HEK293 (cell line): ENCODE data around the gene ZDHHC3.
A peak's percentile ranks its signal among the peaks of the same experiment; 100 is the strongest.

ENCODE experiments used
- GFI1B ChIP-seq: fragments of 450-650 bp; formaldehyde crosslinking; IDR thresholded peaks from 2 replicates; pipeline ENCODE4 v1.5.1; 2016; ENCODE audit warnings: missing biosample characterization, missing genetic modification characterization
- GLIS1 ChIP-seq: fragments of 450-650 bp; formaldehyde crosslinking; IDR thresholded peaks from 2 replicates; pipeline ENCODE4 v1.5.1; 2016; ENCODE audit warnings: missing biosample characterization, missing genetic modification characterization
- IKZF3 ChIP-seq: fragments of 450-650 bp; IDR thresholded peaks from 2 replicates; pipeline ENCODE4 v1.5.0; 2018; ENCODE audit warnings: missing biosample characterization, mild to moderate bottlenecking, missing genetic modification characterization, moderate library complexity
- KLF17 ChIP-seq: fragments of 450-650 bp; formaldehyde crosslinking; IDR thresholded peaks from 2 replicates; pipeline ENCODE4 v1.5.1; 2016; ENCODE audit warnings: missing biosample characterization, missing genetic modification characterization
- KLF8 ChIP-seq: fragments of 450-650 bp; formaldehyde crosslinking; IDR thresholded peaks from 2 replicates; pipeline ENCODE4 v1.5.1; 2016; ENCODE audit warnings: missing biosample characterization, missing genetic modification characterization
- MEIS1 ChIP-seq: sonication (generic); formaldehyde crosslinking; IDR thresholded peaks from 2 replicates; pipeline ENCODE4 v1.8.1; 2022; ENCODE audit warnings: missing genetic modification reagents, mild to moderate bottlenecking, borderline replicate concordance
- OSR2 ChIP-seq: fragments of 450-650 bp; formaldehyde crosslinking; IDR thresholded peaks from 2 replicates; pipeline ENCODE4 v1.5.1; 2016; ENCODE audit warnings: missing biosample characterization, missing genetic modification characterization
- PBX3 ChIP-seq: sonication (generic); formaldehyde crosslinking; IDR thresholded peaks from 2 replicates; pipeline ENCODE4 v1.8.1; 2022; ENCODE audit warnings: mild to moderate bottlenecking, moderate library complexity, missing genetic modification reagents
- PRDM4 ChIP-seq: fragments of 450-650 bp; formaldehyde crosslinking; IDR thresholded peaks from 2 replicates; pipeline ENCODE4 v1.5.1; 2017; ENCODE audit warnings: missing biosample characterization, missing genetic modification characterization
- YY1 ChIP-seq: fragments of 450-650 bp; formaldehyde crosslinking; IDR thresholded peaks from 2 replicates; pipeline ENCODE4 v1.5.1; 2018; ENCODE audit warnings: missing biosample characterization, missing genetic modification characterization
- YY2 ChIP-seq: fragments of 450-650 bp; formaldehyde crosslinking; IDR thresholded peaks from 2 replicates; pipeline ENCODE4 v1.5.1; 2016; ENCODE audit warnings: missing biosample characterization, missing genetic modification characterization
- ZBTB26 ChIP-seq: fragments of 450-650 bp; formaldehyde crosslinking; optimal IDR thresholded peaks from 2 replicates; pipeline ENCODE3; 2016; ENCODE audit warnings: missing biosample characterization, mild to moderate bottlenecking, missing genetic modification characterization
- ZBTB8A ChIP-seq: fragments of 450-650 bp; formaldehyde crosslinking; IDR thresholded peaks from 2 replicates; pipeline ENCODE4 v1.5.1; 2016; ENCODE audit warnings: missing biosample characterization, missing genetic modification characterization
- ZFP69B ChIP-seq: fragments of 450-650 bp; formaldehyde crosslinking; IDR thresholded peaks from 2 replicates; pipeline ENCODE4 v1.5.1; 2016; ENCODE audit warnings: missing biosample characterization, missing genetic modification characterization
- ZNF121 ChIP-seq: fragments of 450-650 bp; formaldehyde crosslinking; IDR thresholded peaks from 2 replicates; pipeline ENCODE4 v1.5.1; 2016; ENCODE audit warnings: missing biosample characterization, missing genetic modification characterization
- ZNF292 ChIP-seq: fragments of 450-650 bp; formaldehyde crosslinking; IDR thresholded peaks from 2 replicates; pipeline ENCODE4 v1.5.1; 2016; ENCODE audit warnings: low read depth, missing biosample characterization, missing genetic modification characterization, borderline replicate concordance
- ZNF335 ChIP-seq: fragments of 450-650 bp; formaldehyde crosslinking; conservative IDR thresholded peaks from 2 replicates; pipeline ENCODE4 v1.5.1; 2016; ENCODE audit warnings: missing biosample characterization, missing genetic modification characterization
- ZNF354C ChIP-seq: fragments of 450-650 bp; formaldehyde crosslinking; IDR thresholded peaks from 2 replicates; pipeline ENCODE4 v1.5.1; 2016; ENCODE audit warnings: missing biosample characterization, missing genetic modification characterization, low read depth, borderline replicate concordance
- ZNF398 ChIP-seq: fragments of 450-650 bp; formaldehyde crosslinking; IDR thresholded peaks from 2 replicates; pipeline ENCODE4 v1.5.1; 2017; ENCODE audit warnings: missing biosample characterization, missing genetic modification characterization
- ZNF404 ChIP-seq: fragments of 450-650 bp; formaldehyde crosslinking; IDR thresholded peaks from 2 replicates; pipeline ENCODE4 v1.5.1; 2017; ENCODE audit warnings: missing biosample characterization, missing genetic modification characterization
- ZNF433 ChIP-seq: fragments of 450-650 bp; formaldehyde crosslinking; IDR thresholded peaks from 2 replicates; pipeline ENCODE4 v1.5.1; 2016; ENCODE audit warnings: missing biosample characterization, missing genetic modification characterization, low read depth
- ZNF449 ChIP-seq: fragments of 450-650 bp; formaldehyde crosslinking; IDR thresholded peaks from 2 replicates; pipeline ENCODE4 v1.5.1; 2017; ENCODE audit warnings: missing biosample characterization, mild to moderate bottlenecking, missing genetic modification characterization, moderate library complexity
- ZNF488 ChIP-seq: fragments of 450-650 bp; formaldehyde crosslinking; IDR thresholded peaks from 2 replicates; pipeline ENCODE4 v1.5.1; 2016; ENCODE audit warnings: missing biosample characterization, missing genetic modification characterization
- ZNF510 ChIP-seq: fragments of 450-650 bp; formaldehyde crosslinking; IDR thresholded peaks from 2 replicates; pipeline ENCODE4 v1.5.1; 2018; ENCODE audit warnings: mild to moderate bottlenecking, missing genetic modification characterization, missing biosample characterization; ENCODE audit not compliant: insufficient replicate concordance
- ZNF548 ChIP-seq: fragments of 450-650 bp; formaldehyde crosslinking; IDR thresholded peaks from 2 replicates; pipeline ENCODE4 v1.5.1; 2016; ENCODE audit warnings: missing biosample characterization, missing genetic modification characterization
- ZNF555 ChIP-seq: fragments of 450-650 bp; formaldehyde crosslinking; conservative IDR thresholded peaks from 2 replicates; pipeline ENCODE4 v1.5.1; 2017; ENCODE audit warnings: missing biosample characterization, mild to moderate bottlenecking, missing genetic modification characterization, inconsistent platforms
- ZNF585B ChIP-seq: fragments of 450-650 bp; formaldehyde crosslinking; IDR thresholded peaks from 2 replicates; pipeline ENCODE4 v1.5.1; 2016; ENCODE audit warnings: missing biosample characterization, missing genetic modification characterization
- ZNF610 ChIP-seq: fragments of 450-650 bp; formaldehyde crosslinking; IDR thresholded peaks from 2 replicates; pipeline ENCODE4 v1.5.1; 2016; ENCODE audit warnings: missing biosample characterization, missing genetic modification characterization, borderline replicate concordance
- ZNF621 ChIP-seq: fragments of 450-650 bp; formaldehyde crosslinking; IDR thresholded peaks from 2 replicates; pipeline ENCODE4 v1.5.1; 2017; ENCODE audit warnings: missing biosample characterization, missing genetic modification characterization
- ZNF624 ChIP-seq: fragments of 450-650 bp; formaldehyde crosslinking; IDR thresholded peaks from 2 replicates; pipeline ENCODE4 v1.5.1; 2017; ENCODE audit warnings: missing biosample characterization, missing genetic modification characterization
- ZNF777 ChIP-seq: fragments of 450-650 bp; formaldehyde crosslinking; IDR thresholded peaks from 2 replicates; pipeline ENCODE4 v1.5.1; 2017; ENCODE audit warnings: missing biosample characterization, missing genetic modification characterization, borderline replicate concordance

Gene ZDHHC3

GRCh38 chr3:44995142-44995770 is 19.3 kb upstream of the ZDHHC3 start (continued):
- TF ChIP-seq ZBTB26 (no peak), ZNF449 (peak; percentile 22; the same call in 1 of the 2 replicates), ZNF777 (tag by site-specific recombination) (no peak), GLIS1 (tag by site-specific recombination) (peak; percentile 89), PBX3 (CRISPR knock-in tag) (no peak), ZNF610 (tag by site-specific recombination) (no peak), ZFP69B (tag by site-specific recombination) (no peak), ZNF354C (no peak), ZNF404 (tag by site-specific recombination) (no peak), ZNF621 (tag by site-specific recombination) (no peak), ZNF488 (tag by site-specific recombination) (no peak), YY2 (tag by site-specific recombination) (no peak), ZNF585B (tag by site-specific recombination) (no peak), KLF8 (tag by site-specific recombination) (no peak), KLF17 (tag by site-specific recombination) (peak; percentile 90; the same call in 1 of the 2 replicates), YY1 (tag by site-specific recombination) (no peak), ZNF433 (tag by site-specific recombination) (no peak), ZNF335 (tag by site-specific recombination) (no peak), MEIS1 (CRISPR knock-in tag) (no peak), ZNF398 (tag by site-specific recombination) (0 out of 2 replicates have a peak, but pooled peaks have one; percentile 9), GFI1B (tag by site-specific recombination) (peak; percentile 99), ZNF555 (tag by site-specific recombination) (no peak), OSR2 (tag by site-specific recombination) (peak; percentile 97), ZNF510 (tag by site-specific recombination) (no peak), ZNF624 (tag by site-specific recombination) (no peak), ZNF548 (tag by site-specific recombination) (no peak), PRDM4 (peak; percentile 87), IKZF3 (tag by site-specific recombination) (peak; percentile 77; the same call in 1 of the 2 replicates), ZBTB8A (peak; percentile 74), ZNF292 (tag by site-specific recombination) (no peak), ZNF121 (tag by site-specific recombination) (no peak)
